ENCODE data around the gene MAPKAPK2. TPM values are rescaled to one million over a fixed set of nuclear protein-coding genes. Genes with fewer than 3 reads are reported as not detected.
"Not testable (repeated sequence)": the region's sequence is repeated elsewhere in the genome, so short reads cannot be mapped to it uniquely, and the experiment has no call there.

MAPKAPK2 gene
- total RNA-seq, 1 experiment from 2014 or later: 98.5 TPM

GRCh38 chr1:206760590-206760989 lies 75.9 kb downstream of the MAPKAPK2 start:
- BruUV-seq (replicated peaks): no TSS peak
- Histone ChIP-seq H3F3A (ENCODE audit: low read length, unreplicated experiment) (no peaks in the 10 kb centered on the region), H3K27me3 (ENCODE audit: low read length) (peaks cover 47% of the 10 kb centered on the region), H3K79me2 (ENCODE audit: low read length) (no peaks in the 10 kb centered on the region), H3K36me3 (ENCODE audit: low read depth, low read length) (no peaks in the 10 kb centered on the region), H3K9me2 (replicated peaks; ENCODE audit: low read length) (no peaks in the 10 kb centered on the region), H4K20me1 (ENCODE audit: low read length) (no peaks in the 10 kb centered on the region), H2AFZ (ENCODE audit: low read length) (no peak overlapping the region), H3K4me3 (ENCODE audit: low read length) (no peak overlapping the region), H3K27ac (ENCODE audit: low read length) (no peak overlapping the region), H3K4me1 (ENCODE audit: insufficient read depth, low read length) (peaks cover 10% of the 10 kb centered on the region), H3K9ac (ENCODE audit: low read length) (no peak overlapping the region), H3K4me2 (ENCODE audit: low read length) (no peak overlapping the region), H3K9me3 (ENCODE audit: low read length) (no peaks in the 10 kb centered on the region)
- no peak for TF ChIP-seq EZH2 (IDR thresholded peaks at IDR 0.05; ENCODE audit: low read length, unreplicated experiment)
- TF ChIP-seq EZH2phosphoT487 (IDR thresholded peaks at IDR 0.05; ENCODE audit: borderline replicate concordance, low read length): 0 out of 2 replicates have a peak, but pooled peaks have one; percentile 25
- ATAC-seq: no peak
- POLR2A ChIA-PET (ENCODE audit: unreplicated experiment): no interaction called here
- intact Hi-C loops (cut with micrococcal nuclease): no loop called here
- no peak for DNase-seq
- CTCF ChIA-PET: interaction anchor here (0.5 to 1.1 kb wide), 2 partner anchors 10 to 279 kb away, joined by 3 to 13 read pairs; partner anchors contain the start of gene IL19

- no peak for DNase-seq
- H2AFZ ChIP-seq (ENCODE audit: low read length): no peak overlapping the region
- H3K4me3 ChIP-seq (ENCODE audit: low read length): no peak overlapping the region
- BruUV-seq (replicated peaks): no TSS peak
- TF ChIP-seq EZH2phosphoT487 (IDR thresholded peaks at IDR 0.05; ENCODE audit: borderline replicate concordance, low read length) (no peak), EZH2 (IDR thresholded peaks at IDR 0.05; ENCODE audit: low read length, unreplicated experiment) (no peak), CTCF (conservative IDR thresholded peaks at IDR 0.05; ENCODE audit: low read depth, low read length) (peak; percentile 40)
- ChIA-PET POLR2A (ENCODE audit: unreplicated experiment) (no interaction called here), CTCF (interaction anchor here (0.6 to 0.7 kb wide), 2 partner anchors 151 to 334 kb away, joined by 3 read pairs; no protein-coding TSS in a partner anchor)
- no peaks in the 10 kb centered on the region for H3K79me2 ChIP-seq (ENCODE audit: low read length)
- intact Hi-C loops (cut with micrococcal nuclease): no loop called here
- H3K27ac ChIP-seq (ENCODE audit: low read length): no peak overlapping the region
- no peak overlapping the region for H3K4me2 ChIP-seq (ENCODE audit: low read length)
- no peaks in the 10 kb centered on the region for H3F3A ChIP-seq (ENCODE audit: low read length, unreplicated experiment)
- H3K27me3 ChIP-seq (ENCODE audit: low read length): peaks cover 47% of the 10 kb centered on the region
- no peak overlapping the region for H3K9ac ChIP-seq (ENCODE audit: low read length)
- H4K20me1 ChIP-seq (ENCODE audit: low read length): no peaks in the 10 kb centered on the region
- H3K36me3 ChIP-seq (ENCODE audit: low read depth, low read length): no peaks in the 10 kb centered on the region
- no peaks in the 10 kb centered on the region for H3K9me2 ChIP-seq (replicated peaks; ENCODE audit: low read length)
- ATAC-seq: no peak
- H3K9me3 ChIP-seq (ENCODE audit: low read length): no peaks in the 10 kb centered on the region
- peaks cover 13% of the 10 kb centered on the region for H3K4me1 ChIP-seq (ENCODE audit: insufficient read depth, low read length)
Measured at GRCh38 chr1:206761159-206761768, 76.6 kb downstream of the MAPKAPK2 start.

GRCh38 chr1:206762741-206763364 lies 78.1 kb downstream of the MAPKAPK2 start:
- H3K4me2 ChIP-seq (ENCODE audit: low read length); H3K4me3 ChIP-seq (ENCODE audit: low read length); H3F3A ChIP-seq (ENCODE audit: low read length, unreplicated experiment); H3K9me3 ChIP-seq (ENCODE audit: low read length); H3K9me2 ChIP-seq (replicated peaks; ENCODE audit: low read length); H3K27ac ChIP-seq (ENCODE audit: low read length); H4K20me1 ChIP-seq (ENCODE audit: low read length); POLR2A ChIA-PET (ENCODE audit: unreplicated experiment); ATAC-seq; intact Hi-C loops (cut with micrococcal nuclease); H3K9ac ChIP-seq (ENCODE audit: low read length); H3K36me3 ChIP-seq (ENCODE audit: low read depth, low read length); DNase-seq; BruUV-seq (replicated peaks); H3K79me2 ChIP-seq (ENCODE audit: low read length); H2AFZ ChIP-seq (ENCODE audit: low read length): not testable (repeated sequence)
- H3K27me3 ChIP-seq (ENCODE audit: low read length): peaks cover 47% of the 10 kb centered on the region
- CTCF ChIA-PET: interaction anchor here (0.5 to 0.7 kb wide), 2 partner anchors 103 to 344 kb away, joined by 3 to 5 read pairs; no protein-coding TSS in a partner anchor
- peaks cover 12% of the 10 kb centered on the region for H3K4me1 ChIP-seq (ENCODE audit: insufficient read depth, low read length)

GRCh38 chr1:206765771-206766170 lies 81.1 kb downstream of the MAPKAPK2 start:
- DNase-seq; H3K4me2 ChIP-seq (ENCODE audit: low read length); H3K9ac ChIP-seq (ENCODE audit: low read length); BruUV-seq (replicated peaks); H3K4me3 ChIP-seq (ENCODE audit: low read length); H2AFZ ChIP-seq (ENCODE audit: low read length); H3K36me3 ChIP-seq (ENCODE audit: low read depth, low read length); H4K20me1 ChIP-seq (ENCODE audit: low read length); ATAC-seq; H3K79me2 ChIP-seq (ENCODE audit: low read length); H3K27ac ChIP-seq (ENCODE audit: low read length); H3F3A ChIP-seq (ENCODE audit: low read length, unreplicated experiment); H3K9me3 ChIP-seq (ENCODE audit: low read length); POLR2A ChIA-PET (ENCODE audit: unreplicated experiment); H3K9me2 ChIP-seq (replicated peaks; ENCODE audit: low read length); H3K4me1 ChIP-seq (ENCODE audit: insufficient read depth, low read length); intact Hi-C loops (cut with micrococcal nuclease): not testable (repeated sequence)
- CTCF ChIA-PET: interaction anchor here (0.9 to 1.0 kb wide), 2 partner anchors 44 to 147 kb away, joined by 3 to 5 read pairs; no protein-coding TSS in a partner anchor
- peaks cover 56% of the 10 kb centered on the region for H3K27me3 ChIP-seq (ENCODE audit: low read length)
